HCT116 (cell line): Measurements from ENCODE around the gene LGALS3. TPM values are rescaled to one million over a fixed set of nuclear protein-coding genes. Genes with fewer than 3 reads are reported as not detected.

Source experiments
- ATAC-seq: fragments of 200-7000 bp; cut with Tn5 transposase; 2 replicates; pipeline ENCODE4 v1.9.1; 2020; ENCODE audit warnings: mild to moderate bottlenecking, moderate library complexity
- BruUV-seq: library from RNA; stranded (reverse); fragments of 400-500 nt; replicated peaks from 2 replicates; lab custom pipeline; 2021; lab: Mats Ljungman, UMichigan
- CTCF ChIA-PET: fragments of 300-600 bp; sonication (Branson Sonifier 250); formaldehyde crosslinking; loops from one replicate; lab custom pipeline; 2021; ENCODE audit warnings: antibody characterized with exemption; lab: Charles Lee
- POLR2A ChIA-PET: fragments of 300-600, 350-600 bp; sonication (Branson Sonifier 250); formaldehyde crosslinking; loops from one replicate; lab custom pipeline; 2021; ENCODE audit warnings: antibody characterized with exemption; lab: Charles Lee
- RAD21 ChIA-PET, 2 experiments: fragments of 300-600 bp; sonication (Branson Sonifier 250); formaldehyde crosslinking; loops; one replicate each; lab custom pipeline; 2023; ENCODE audit warnings: low total read pairs in 2 of 2; ENCODE audit not compliant: uncharacterized antibody in 2 of 2, unreplicated experiment in 2 of 2, low non-redundant PET in 1 of 2; lab: Charles Lee
- DNase-seq: peaks from one replicate; pipeline ENCODE4 v3.0.0-alpha.2; 2010; ENCODE audit warnings: low read depth, low spot score
- H2AFZ ChIP-seq: fragments of 200-600 bp; shearing (Covaris generic), sonication (generic); 2 replicates; pipeline ENCODE4 v1.6.1; 2017; ENCODE audit warnings: low read depth, mixed run types, mixed read lengths, antibody characterized with exemption, low read length; ENCODE audit not compliant: poor library complexity, severe bottlenecking
- H3K27ac ChIP-seq: 2 replicates; pipeline ENCODE4 v1.5.1; 2012; ENCODE audit warnings: low read depth, low read length
- H3K27me3 ChIP-seq: fragments of 200-600 bp; sonication (generic); 2 replicates; pipeline ENCODE4 v1.6.1; 2016; ENCODE audit warnings: mixed run types, low read length, mixed read lengths; ENCODE audit not compliant: insufficient read depth
- H3K36me3 ChIP-seq, 2 experiments: fragments of 200-500 bp in 1 of 2; fragments of 200-600 bp in 1 of 2; sonication (Bioruptor generic) in 1 of 2; sonication (generic) in 1 of 2; 2 replicates each; pipeline versions ENCODE4 v1.5.1 to v1.6.1; 2014 to 2016; ENCODE audit warnings: low read length in 2 of 2, inconsistent platforms in 1 of 2, mixed read lengths in 1 of 2, mixed run types in 1 of 2; ENCODE audit not compliant: insufficient read depth in 2 of 2, control insufficient read depth in 1 of 2
- H3K4me1 ChIP-seq, 2 experiments: fragments of 200-600 bp in 1 of 2; sonication (generic) in 1 of 2; 2 replicates each; pipeline versions ENCODE4 v1.5.1 to v1.6.1; 2012 to 2017; ENCODE audit warnings: low read length in 2 of 2, inconsistent platforms in 1 of 2, mild to moderate bottlenecking in 1 of 2, mixed read lengths in 1 of 2, mixed run types in 1 of 2, moderate library complexity in 1 of 2; ENCODE audit not compliant: insufficient read depth in 2 of 2, control insufficient read depth in 1 of 2
- H3K4me2 ChIP-seq: fragments of 200-600 bp; sonication (generic); 2 replicates; pipeline ENCODE4 v1.6.1; 2017; ENCODE audit warnings: mixed run types, low read length, mixed read lengths
- H3K4me3 ChIP-seq, 2 experiments: fragments of 200-600 bp in 1 of 2; sonication (generic) in 1 of 2; replicated peaks in 1 of 2; 2 replicates each; pipeline ENCODE4 v1.5.1; 2011 to 2016; ENCODE audit warnings: low read length in 2 of 2, control low read depth in 1 of 2, low read depth in 1 of 2, mild to moderate bottlenecking in 1 of 2, mixed read lengths in 1 of 2, mixed run types in 1 of 2
- H3K79me2 ChIP-seq: fragments of 200-600 bp; sonication (generic); 2 replicates; pipeline ENCODE4 v1.6.1; 2017; ENCODE audit warnings: mild to moderate bottlenecking, mixed run types, low read length, moderate library complexity, mixed read lengths; ENCODE audit not compliant: insufficient read depth
- H3K9ac ChIP-seq: fragments of 200-600 bp; sonication (generic); 2 replicates; pipeline ENCODE4 v1.6.1; 2016; ENCODE audit warnings: low read length, mixed read lengths
- H3K9me2 ChIP-seq: fragments of 200-600 bp; sonication (generic), shearing (Covaris generic); 2 replicates; pipeline ENCODE4 v1.6.1; 2017; ENCODE audit warnings: mixed run types, mild to moderate bottlenecking, moderate library complexity; ENCODE audit not compliant: insufficient read depth
- H3K9me3 ChIP-seq, 2 experiments: fragments of 200-500 bp in 1 of 2; fragments of 200-600 bp in 1 of 2; sonication (Bioruptor generic) in 1 of 2; sonication (generic) in 1 of 2; 2 replicates each; pipeline ENCODE4 v1.6.1; 2014 to 2017; ENCODE audit warnings: low read length in 2 of 2, mixed read lengths in 2 of 2, inconsistent platforms in 1 of 2, low read depth in 1 of 2, mild to moderate bottlenecking in 1 of 2, mixed run types in 1 of 2, moderate library complexity in 1 of 2; ENCODE audit not compliant: control insufficient read depth in 1 of 2, insufficient read depth in 1 of 2
- H4K20me1 ChIP-seq: fragments of 200-600 bp; sonication (generic), shearing (Covaris generic); 2 replicates; pipeline ENCODE4 v1.6.1; 2017; ENCODE audit warnings: mixed run types, mild to moderate bottlenecking, moderate library complexity; ENCODE audit not compliant: insufficient read depth
- CTCF ChIP-seq, 3 experiments: fragments of 200-600 bp in 1 of 3; sonication (generic) in 1 of 3; IDR thresholded peaks in 2 of 3; conservative IDR thresholded peaks in 1 of 3; 2 replicates each; pipeline ENCODE4 v1.5.1; 2012 to 2017; ENCODE audit warnings: low read depth in 2 of 3, low read length in 2 of 3, antibody characterized with exemption in 1 of 3, borderline replicate concordance in 1 of 3, control low read depth in 1 of 3, mild to moderate bottlenecking in 1 of 3, mixed read lengths in 1 of 3, mixed run types in 1 of 3, moderate library complexity in 1 of 3; ENCODE audit not compliant: insufficient read depth in 1 of 3
- ELF1 ChIP-seq: IDR thresholded peaks from 2 replicates; pipeline ENCODE4 v1.6.1; 2012; ENCODE audit warnings: low read depth, borderline replicate concordance
- EZH2phosphoT487 ChIP-seq: fragments of 200-600 bp; IDR thresholded peaks from 2 replicates; pipeline ENCODE4 v1.6.1; 2018; ENCODE audit warnings: antibody characterized with exemption, borderline replicate concordance
- POLR2AphosphoS5 ChIP-seq: IDR thresholded peaks from 2 replicates; pipeline ENCODE4 v1.6.1; 2011; ENCODE audit warnings: mild to moderate bottlenecking, low read depth, low read length, moderate library complexity
- REST ChIP-seq: IDR thresholded peaks from 2 replicates; pipeline ENCODE4 v1.6.1; 2012; ENCODE audit warnings: low read depth
- ZBTB33 ChIP-seq: IDR thresholded peaks from 2 replicates; pipeline ENCODE4 v1.6.1; 2011; ENCODE audit warnings: mild to moderate bottlenecking, low read length, moderate library complexity; ENCODE audit not compliant: insufficient replicate concordance; ENCODE audit errors: extremely low read depth
- intact Hi-C: fragments of 100-400 bp; cut with micrococcal nuclease; formaldehyde crosslinking; loops from 2 replicates; pipeline ENCODE4 v1.10.0; 2022
- total RNA-seq: library from RNA; stranded (reverse); gene quantifications from one replicate; pipeline ENCODE4 v1.2.1, GENCODE V29; 2021; ENCODE audit not compliant: unreplicated experiment

The LGALS3 gene
- total RNA-seq, 1 experiment from 2014 or later: 86.1 TPM

DNA sequence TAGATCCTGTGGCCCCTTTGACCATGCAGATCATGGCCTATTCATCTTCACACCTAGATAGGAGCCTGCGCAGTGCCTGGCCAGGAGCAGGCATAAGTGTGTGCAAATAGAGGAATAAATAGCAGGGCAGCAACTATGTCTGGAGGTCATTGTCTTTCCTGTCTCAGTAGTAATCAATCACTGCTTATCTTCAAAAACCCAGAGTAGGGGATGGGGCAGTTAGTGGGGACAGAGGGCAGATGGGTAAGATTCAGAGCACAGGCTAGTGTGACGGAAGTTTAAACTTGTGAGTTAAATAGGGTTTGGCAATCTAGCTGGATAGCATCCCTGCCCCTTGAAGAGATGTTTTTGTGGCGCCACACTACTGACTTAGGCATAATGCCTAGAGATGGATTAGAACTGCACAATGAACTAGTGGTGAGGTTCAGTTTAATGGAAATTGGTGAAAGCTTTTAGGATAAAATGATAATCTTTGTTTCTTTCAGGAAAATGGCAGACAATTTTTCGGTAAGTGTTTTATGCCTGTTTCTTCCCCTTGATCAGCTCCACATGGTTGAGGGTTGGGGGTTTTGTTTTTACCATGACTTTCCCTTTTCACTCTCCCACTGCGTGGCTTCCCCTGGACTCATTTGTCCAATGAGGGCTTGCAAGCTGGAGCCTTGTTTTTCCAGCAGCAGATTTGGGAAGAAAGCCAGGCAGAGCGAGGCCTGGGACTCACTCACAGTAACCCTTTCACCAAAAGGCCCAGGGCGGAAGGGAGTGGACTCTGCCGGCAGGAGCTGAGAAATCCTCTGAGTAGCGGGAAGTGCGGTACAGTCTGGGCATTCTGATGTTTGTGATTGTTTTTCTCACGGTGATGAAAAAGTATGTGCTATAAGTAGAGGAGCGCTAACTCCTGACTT is 8.1 kb downstream of the LGALS3 start (continued):
- no peak for TF ChIP-seq ZBTB33
- no peak for TF ChIP-seq EZH2phosphoT487
- no peak for TF ChIP-seq ELF1
- no peak for TF ChIP-seq CTCF (IDR thresholded peaks at IDR 0.05 in 2 of 3, conservative IDR thresholded peaks at IDR 0.05 in 1 of 3; ENCODE audit: borderline replicate concordance in 1 of 3, insufficient read depth in 1 of 3, low read depth in 2 of 3, low read length in 2 of 3)
- TF ChIP-seq POLR2AphosphoS5: no peak

GRCh38 chr14:55138091-55138490 is 9.0 kb downstream of the LGALS3 start:
- Histone ChIP-seq H3K4me1 (peaks cover 0 to 4% of the 10 kb centered on the region in 2 experiments; a peak in 1 of 4 replicates), H3K36me3 (peaks cover 29 to 35% of the 10 kb centered on the region in 2 experiments; a peak in 3 of 4 replicates), H3K27ac (no peak overlapping the region), H2AFZ (no peak overlapping the region), H3K9ac (no peak overlapping the region), H4K20me1 (no peaks in the 10 kb centered on the region), H3K9me2 (no peaks in the 10 kb centered on the region), H3K4me3 (no peak overlapping the region), H3K79me2 (peaks cover 43% of the 10 kb centered on the region), H3K27me3 (no peaks in the 10 kb centered on the region), H3K4me2 (no peak overlapping the region), H3K9me3 (no peaks in the 10 kb centered on the region)
- intact Hi-C loops: no loop called here
- TF ChIP-seq REST: no peak
- peak in 2 of 3 experiments; percentile 50 to 53; a peak in 4 of 6 replicates for TF ChIP-seq CTCF (IDR thresholded peaks at IDR 0.05 in 2 of 3, conservative IDR thresholded peaks at IDR 0.05 in 1 of 3; ENCODE audit: borderline replicate concordance in 1 of 3, insufficient read depth in 1 of 3, low read depth in 2 of 3, low read length in 2 of 3)
- ChIA-PET POLR2A (interaction anchor here (0.9 to 1.0 kb wide), 2 partner anchors 9 to 30 kb away, joined by 3 read pairs; partner anchors contain the start of gene LGALS3), RAD21 (no interaction called here), CTCF (interaction anchor here (0.7 to 0.8 kb wide), 2 partner anchors 10 to 48 kb away, joined by 3 read pairs; no protein-coding TSS in a partner anchor)
- no TSS peak for BruUV-seq
- ATAC-seq (peak; percentile 71), DNase-seq (no peak)
